SK-N-SH (cell line): ENCODE results near the gene HOXC4.

ENCODE experiments used
- CTCF ChIP-seq: fragments of 200-600 bp; sonication (generic); IDR thresholded peaks from 2 replicates; pipeline ENCODE4 v1.6.1; 2017; ENCODE audit warnings: antibody characterized with exemption, mild to moderate bottlenecking, moderate library complexity
- EP300 ChIP-seq, 2 experiments: IDR thresholded peaks; 2 replicates each; pipeline versions ENCODE4 v1.4.0 to v1.6.1; 2012; ENCODE audit warnings: borderline replicate concordance in 1 of 2, low read depth in 1 of 2, low read length in 1 of 2
- FOXJ3 ChIP-seq: sonication (generic); formaldehyde crosslinking; IDR thresholded peaks from 2 replicates; pipeline ENCODE4 v1.5.1; 2020; ENCODE audit warnings: mild to moderate bottlenecking, missing genetic modification reagents
- PBX3 ChIP-seq: IDR thresholded peaks from 2 replicates; pipeline ENCODE4; 2012
- POLR2AphosphoS5 ChIP-seq: IDR thresholded peaks from 2 replicates; pipeline ENCODE4 v1.6.1; 2012; ENCODE audit warnings: low read depth, low read length
- RCOR1 ChIP-seq: fragments of 150-350 bp; IDR thresholded peaks from 2 replicates; pipeline ENCODE4 v1.6.1; 2017; ENCODE audit warnings: antibody characterized with exemption, low read length
- REST ChIP-seq: IDR thresholded peaks from 2 replicates; pipeline ENCODE4 v1.6.1; 2012; ENCODE audit warnings: mild to moderate bottlenecking, low read depth, low read length, moderate library complexity
- SMC3 ChIP-seq: IDR thresholded peaks from 2 replicates; pipeline ENCODE4 v1.6.1; 2012; ENCODE audit warnings: low read depth, low read length, improper control_type of control experiment
- TAF1 ChIP-seq: IDR thresholded peaks from 2 replicates; pipeline ENCODE4 v1.6.1; 2012; ENCODE audit warnings: low read depth, mild to moderate bottlenecking, low read length, moderate library complexity, borderline replicate concordance
- TCF12 ChIP-seq: IDR thresholded peaks from 2 replicates; pipeline ENCODE4 v1.4.0; 2012
- TF ChIP-seq, protein P1 (sequence below): fragments of 150-350 bp; IDR thresholded peaks from 2 replicates; pipeline ENCODE4 v1.6.1; 2016; ENCODE audit warnings: mild to moderate bottlenecking, low read depth, low read length

- TF ChIP-seq SMC3 (no peak), RCOR1 (no peak), CTCF (no peak), FOXJ3 (CRISPR knock-in tag) (no peak), POLR2AphosphoS5 (no peak), REST (no peak), TAF1 (no peak), EP300 (IDR thresholded peaks at IDR 0.05; ENCODE audit: borderline replicate concordance in 1 of 2, low read depth in 1 of 2, low read length in 1 of 2) (no peak), TCF12 (no peak), PBX3 (no peak)
- TF ChIP-seq, protein P1, sequence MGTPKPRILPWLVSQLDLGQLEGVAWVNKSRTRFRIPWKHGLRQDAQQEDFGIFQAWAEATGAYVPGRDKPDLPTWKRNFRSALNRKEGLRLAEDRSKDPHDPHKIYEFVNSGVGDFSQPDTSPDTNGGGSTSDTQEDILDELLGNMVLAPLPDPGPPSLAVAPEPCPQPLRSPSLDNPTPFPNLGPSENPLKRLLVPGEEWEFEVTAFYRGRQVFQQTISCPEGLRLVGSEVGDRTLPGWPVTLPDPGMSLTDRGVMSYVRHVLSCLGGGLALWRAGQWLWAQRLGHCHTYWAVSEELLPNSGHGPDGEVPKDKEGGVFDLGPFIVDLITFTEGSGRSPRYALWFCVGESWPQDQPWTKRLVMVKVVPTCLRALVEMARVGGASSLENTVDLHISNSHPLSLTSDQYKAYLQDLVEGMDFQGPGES: no peak
Measured at GRCh38 chr12:54051026-54051842, 2.4 kb upstream of the HOXC4 start.
